Lower leg skin (tissue), 3 donors: ENCODE data around the gene ALDH1A2.

Experiments used
- CTCF ChIP-seq, 3 donors: fragments of 450-650 bp; IDR thresholded peaks; one replicate each; pipeline ENCODE4 v1.5.1; 2016; ENCODE audit warnings: antibody characterized with exemption in 3 of 3, mild to moderate bottlenecking in 3 of 3, moderate library complexity in 2 of 3
- POLR2A ChIP-seq, 2 donors: fragments of 450-650 bp; IDR thresholded peaks; one replicate each; pipeline ENCODE4 v1.6.1; 2016 to 2017; ENCODE audit warnings: antibody characterized with exemption in 2 of 2, mild to moderate bottlenecking in 1 of 2, moderate library complexity in 1 of 2

DNA sequence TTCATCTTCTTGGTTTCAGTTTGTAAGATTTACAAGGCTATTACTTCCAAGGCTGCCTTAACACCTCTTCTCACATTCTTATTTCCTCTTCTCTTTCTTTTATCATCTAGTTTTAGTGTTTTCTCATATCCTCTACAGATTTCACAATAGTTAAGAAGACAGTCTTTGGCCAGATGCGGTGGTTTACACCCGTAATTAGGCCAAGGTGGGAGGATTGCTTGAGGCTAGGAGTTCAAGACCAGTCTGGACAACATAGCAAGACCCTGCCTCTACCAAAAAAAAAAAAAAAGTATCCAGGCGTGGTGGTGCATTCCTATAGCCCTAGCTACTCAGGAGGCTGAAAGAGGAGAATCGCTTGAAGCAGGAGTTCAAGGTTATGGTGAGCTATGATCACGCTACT, 3.5 kb upstream of the ALDH1A2 start:
- no peak for TF ChIP-seq CTCF (IDR thresholded peaks at IDR 0.05)
- TF ChIP-seq POLR2A (IDR thresholded peaks at IDR 0.05): no peak
